ENCODE results near the gene AAK1.

Gene AAK1

DNA sequence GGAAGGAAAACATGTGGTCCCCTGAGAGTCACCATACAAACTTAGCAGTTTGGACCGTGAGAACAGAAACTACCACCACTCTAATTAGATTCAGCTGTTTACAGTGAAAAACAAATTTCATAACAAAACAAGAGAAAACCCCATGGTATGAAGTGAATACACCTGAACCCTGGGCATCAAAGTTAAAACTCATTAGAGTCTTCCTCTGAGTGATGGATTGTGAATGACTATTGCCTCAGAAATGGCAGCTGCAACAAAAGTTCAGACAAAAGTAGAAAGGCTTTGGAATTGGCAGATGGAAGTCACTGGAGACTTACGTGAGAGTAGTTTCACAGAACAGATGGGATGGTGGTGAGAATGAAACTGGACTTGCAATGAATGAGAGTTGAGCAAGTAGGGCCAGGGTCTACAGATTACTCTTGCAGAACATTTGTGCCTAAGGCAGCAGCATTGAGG, 98.0 kb downstream of the AAK1 start:
- peak; percentile 20 for DNase-seq (ENCODE audit: low spot score)
- no peak for TF ChIP-seq CTCF (IDR thresholded peaks at IDR 0.05; ENCODE audit: extremely low read depth, missing control alignments)

- DNase-seq (ENCODE audit: low spot score): no peak
- TF ChIP-seq CTCF (IDR thresholded peaks at IDR 0.05; ENCODE audit: extremely low read depth, missing control alignments): no peak
These were observed 98.6 kb downstream of the AAK1 start for GRCh38 chr2:69544951-69545350.

GRCh38 chr2:69539549-69539908, 104.0 kb downstream of the AAK1 start:
- no peak for DNase-seq (ENCODE audit: low spot score)
- TF ChIP-seq CTCF (IDR thresholded peaks at IDR 0.05; ENCODE audit: extremely low read depth, missing control alignments): no peak

DNA sequence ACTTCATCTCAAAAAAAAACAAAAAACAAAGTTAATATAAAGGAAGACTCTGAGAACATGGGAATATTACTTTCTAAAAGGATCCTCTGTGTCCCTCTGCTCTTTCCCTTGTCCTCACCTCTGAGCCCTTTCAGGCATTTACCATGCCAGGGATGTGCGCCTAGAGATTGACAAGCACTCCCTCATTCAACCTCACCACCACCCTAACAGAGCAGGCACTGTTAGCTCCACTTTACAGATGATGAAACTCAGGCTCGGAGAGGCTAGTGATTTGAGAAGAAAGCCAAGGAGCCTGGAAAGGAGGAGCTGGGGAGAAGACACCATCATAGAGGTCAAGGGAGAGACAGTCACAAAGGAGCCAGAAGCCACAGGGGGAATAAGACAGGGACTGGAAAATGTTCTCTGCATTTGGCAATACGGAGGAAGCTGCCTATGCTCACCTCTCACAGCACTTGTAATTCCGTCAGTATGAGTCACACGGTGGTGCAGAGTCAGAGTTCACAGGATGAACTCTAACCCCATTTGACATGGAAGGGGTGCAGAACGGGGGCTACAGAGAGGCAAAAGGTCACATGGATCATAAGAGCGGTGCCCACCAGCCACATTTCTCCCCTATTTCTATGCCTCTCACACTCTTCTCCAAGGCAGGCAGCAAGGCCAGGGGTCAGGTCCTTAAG, 104.5 kb downstream of the AAK1 start:
- no peak for DNase-seq (ENCODE audit: low spot score)
- TF ChIP-seq CTCF (IDR thresholded peaks at IDR 0.05; ENCODE audit: extremely low read depth, missing control alignments): no peak

GRCh38 chr2:69538249-69538648, 105.3 kb downstream of the AAK1 start:
- TF ChIP-seq CTCF (IDR thresholded peaks at IDR 0.05; ENCODE audit: extremely low read depth, missing control alignments): no peak
- DNase-seq (ENCODE audit: low spot score): no peak

DNA sequence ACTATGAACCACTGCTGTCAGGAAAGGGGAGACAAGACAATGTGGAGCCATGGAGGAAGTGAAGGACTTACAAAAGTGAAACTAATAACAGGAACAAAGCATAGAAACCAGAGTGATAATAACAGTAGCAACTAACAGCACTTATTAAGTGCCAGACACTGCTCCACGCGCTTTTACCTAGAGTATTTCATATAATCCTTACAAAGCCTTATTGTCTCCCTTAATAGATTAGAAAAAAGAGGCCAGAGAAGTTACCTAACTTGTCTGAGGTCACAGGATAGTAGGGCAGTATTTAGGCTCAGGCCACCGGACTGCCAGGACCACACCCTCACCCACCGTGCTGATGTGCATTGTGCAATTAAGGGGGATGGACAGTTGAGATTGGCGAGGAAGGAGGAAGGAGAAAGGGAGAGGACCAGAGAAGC, 107.7 kb downstream of the AAK1 start:
- DNase-seq (ENCODE audit: low spot score): peak; percentile 41
- no peak for TF ChIP-seq CTCF (IDR thresholded peaks at IDR 0.05; ENCODE audit: extremely low read depth, missing control alignments)

DNA sequence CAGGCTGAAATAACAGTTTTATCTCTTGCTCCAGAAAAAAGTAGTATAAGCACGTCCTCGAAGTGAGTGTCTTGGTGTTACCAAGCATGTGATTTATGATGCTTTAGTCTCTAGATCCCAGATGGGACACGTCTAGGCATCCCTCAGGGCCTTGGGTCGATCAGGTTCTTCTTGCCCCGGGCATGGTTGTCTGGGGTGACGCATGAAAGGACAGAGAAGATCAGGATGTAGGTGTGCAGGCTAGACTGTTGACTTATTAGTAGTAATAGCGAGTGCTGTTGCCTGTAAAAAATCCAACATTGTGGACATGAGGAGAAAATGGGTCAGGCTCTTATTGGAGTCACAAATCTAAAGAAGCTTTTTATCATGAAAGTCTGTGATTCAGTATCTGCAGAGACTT, 112.4 kb downstream of the AAK1 start:
- no peak for TF ChIP-seq CTCF (IDR thresholded peaks at IDR 0.05; ENCODE audit: extremely low read depth, missing control alignments)
- DNase-seq (ENCODE audit: low spot score): no peak
